Endometrial microvascular endothelial cells (primary cell): ENCODE data around the gene LSM8. TPM values are rescaled to one million over a fixed set of nuclear protein-coding genes. Genes with fewer than 3 reads are reported as not detected.
"Not testable (repeated sequence)": the region's sequence is repeated elsewhere in the genome, so short reads cannot be mapped to it uniquely, and the experiment has no call there.

Experiments
- in situ Hi-C: cut with HindIII; loops from 2 replicates; pipeline ENCODE4 v1.10.0; 2017; ENCODE audit warnings: low sequenced_read_pairs, low pct_unique_long_range_greater_than_20kb; ENCODE audit errors: inconsistent ontology term
- total RNA-seq: library from RNA; depleted of rRNA; stranded (reverse); fragments of >200 nt; gene quantifications from one replicate; pipeline ENCODE4 v1.2.3, GENCODE V29; 2015; ENCODE audit errors: inconsistent ontology term

Gene LSM8
- 230 TPM for total RNA-seq

DNA sequence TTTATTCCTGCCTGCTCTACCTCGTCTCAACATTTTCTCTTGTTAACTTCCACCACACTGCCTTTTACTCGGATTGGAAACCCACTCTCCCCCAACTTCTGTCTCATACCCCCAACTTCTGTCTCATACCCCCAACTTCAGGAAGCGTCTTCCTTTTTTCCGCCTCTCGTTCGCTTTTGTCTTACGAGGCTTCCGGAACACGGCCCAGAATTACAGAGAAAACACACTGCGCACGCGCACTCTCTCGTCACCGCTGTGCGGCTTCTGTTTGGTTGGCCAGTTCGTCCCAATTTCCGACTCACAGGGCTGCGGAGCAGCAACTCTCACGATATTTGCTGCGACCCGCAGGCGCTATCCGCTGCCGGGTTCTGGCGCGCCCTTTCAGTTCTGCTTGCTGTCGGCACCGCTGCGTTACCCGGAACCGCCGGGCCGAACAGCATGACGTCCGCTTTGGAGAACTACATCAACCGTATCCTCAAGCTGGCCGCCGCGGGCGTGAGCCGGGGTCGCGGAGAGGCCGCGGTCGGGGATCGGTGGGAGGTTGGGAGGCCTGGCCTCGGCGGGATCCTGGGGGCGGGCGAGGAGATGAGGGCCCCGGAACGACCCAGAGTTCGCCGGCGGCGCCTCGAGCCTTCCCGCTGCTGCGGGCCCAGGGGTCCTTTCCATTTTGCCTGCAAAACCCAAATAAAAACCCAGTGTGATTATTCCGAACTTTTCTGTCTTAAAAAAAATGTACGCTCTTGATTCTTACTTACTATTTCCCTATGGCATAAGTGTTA, at the start of gene LSM8:
LSM8 (plus strand) TSS at position 379 of the 779 bp plus-strand sequence; CDS start at position 439, 60 bp downstream.
- in situ Hi-C loops = no loop called here

DNA sequence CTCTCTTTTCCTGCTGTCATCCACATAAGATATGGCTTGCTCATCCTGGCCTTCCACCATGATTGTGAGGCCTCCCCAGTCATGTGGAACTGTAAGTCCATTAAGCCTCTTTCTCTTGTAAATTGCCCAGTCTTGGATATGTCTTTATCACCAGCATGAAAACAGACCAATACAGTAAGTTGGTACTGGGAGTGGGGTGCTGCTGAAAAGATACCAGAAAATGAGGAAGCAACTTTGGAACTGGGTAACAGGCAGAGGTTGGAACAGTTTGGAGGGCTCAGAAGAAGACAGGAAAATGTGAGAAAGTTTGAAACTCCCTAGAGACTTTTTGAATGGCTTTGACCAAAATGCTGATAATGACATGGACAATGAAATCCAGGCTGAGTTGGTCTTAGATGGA, 49.5 kb upstream of the LSM8 start:
- in situ Hi-C loops = not testable (repeated sequence)

DNA sequence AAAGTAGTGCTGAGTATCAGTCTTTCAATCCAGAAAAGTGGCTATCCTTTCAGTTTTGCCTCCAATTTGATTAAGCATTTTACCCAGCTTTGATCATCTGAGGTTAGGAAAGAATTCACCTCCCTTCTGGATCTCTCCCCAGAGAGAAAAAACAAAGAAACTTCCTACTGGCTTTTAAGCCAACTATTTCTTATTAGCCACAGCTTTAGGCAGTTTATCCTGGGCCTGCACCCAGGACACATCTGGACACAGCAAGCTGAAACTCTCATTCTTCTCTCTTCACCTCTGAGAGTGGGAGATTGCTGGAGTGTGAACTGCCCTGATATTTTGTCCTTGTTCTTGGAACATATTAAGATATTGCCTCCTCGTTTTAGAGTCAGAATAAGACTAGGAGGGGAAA, 43.5 kb upstream of the LSM8 start:
- in situ Hi-C loops = no loop called here

DNA sequence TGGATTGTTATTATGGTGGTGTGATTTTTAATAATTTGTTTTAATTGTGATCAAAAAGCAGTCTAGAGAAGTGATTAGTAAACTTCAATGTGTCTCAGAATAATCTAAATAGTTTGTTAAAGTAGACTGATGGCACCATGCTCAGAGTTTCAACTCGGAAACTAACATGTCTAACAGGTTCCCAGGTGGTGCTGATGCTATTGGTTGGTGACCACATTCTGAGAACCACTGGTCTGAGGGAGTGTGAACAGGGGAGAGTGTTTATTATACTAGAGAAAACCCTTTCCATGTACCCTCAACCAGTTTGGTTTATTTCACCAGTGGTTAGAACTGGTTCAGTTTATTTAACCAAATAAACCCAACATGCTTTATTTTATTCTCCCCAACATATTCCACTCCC, 42.0 kb upstream of the LSM8 start:
- in situ Hi-C loops = no loop called here

DNA sequence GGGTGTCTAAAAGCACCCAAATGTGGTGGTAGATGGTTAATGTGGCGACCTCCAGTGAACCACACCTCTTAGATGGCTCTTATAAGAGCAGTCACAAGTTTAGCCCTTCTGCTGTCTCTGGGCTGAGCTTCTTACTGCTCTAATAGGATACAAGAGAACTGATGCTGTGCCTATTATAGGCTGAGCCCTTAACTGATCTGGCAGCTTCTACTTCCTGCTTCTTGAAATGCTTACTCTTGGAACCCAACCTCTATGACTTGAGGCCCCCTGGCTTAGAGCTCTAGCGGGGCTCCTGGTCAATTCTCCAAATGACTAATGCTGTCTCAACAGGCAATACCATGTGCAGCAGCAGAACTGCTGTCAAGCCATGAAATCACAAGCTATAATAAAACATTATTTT, 35.0 kb upstream of the LSM8 start:
- in situ Hi-C loops = no loop called here

DNA sequence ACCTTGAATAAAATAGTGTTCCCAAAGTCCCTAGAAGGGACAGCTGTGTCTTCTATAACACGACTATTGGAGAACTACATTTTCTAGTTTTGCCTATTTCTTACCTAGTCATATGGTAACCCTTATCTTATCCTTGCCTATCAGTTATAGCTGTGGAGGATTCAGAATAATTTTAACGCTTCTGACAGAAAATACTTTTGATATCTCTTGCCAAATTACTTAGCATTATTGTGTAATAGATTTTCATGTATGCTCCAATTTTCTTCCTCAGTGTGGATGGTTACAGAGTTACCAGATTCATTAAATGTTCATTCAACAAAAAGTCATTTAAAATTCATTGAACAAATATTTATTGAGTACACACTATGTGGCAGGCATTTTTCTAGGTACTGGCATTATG, 34.6 kb upstream of the LSM8 start:
- in situ Hi-C loops = no loop called here

DNA sequence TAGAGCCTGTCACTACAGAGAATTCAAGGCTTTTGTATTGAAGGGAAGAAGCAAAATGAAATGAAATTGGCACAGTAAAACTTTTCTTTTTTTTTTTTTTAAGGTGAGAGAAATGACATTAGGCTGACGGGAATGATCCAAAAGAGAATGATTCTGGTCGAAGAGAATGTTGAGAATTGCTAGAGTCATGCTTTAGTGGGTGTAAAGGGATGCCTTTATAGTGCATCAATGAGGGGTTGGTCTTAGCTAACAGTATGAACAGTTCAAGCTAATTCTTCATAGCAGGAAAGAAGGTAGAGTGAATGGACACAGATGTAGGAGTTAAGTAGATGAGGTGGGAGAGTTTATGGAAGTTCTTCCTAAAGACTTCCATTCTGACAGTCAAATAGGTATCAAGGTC, 32.3 kb upstream of the LSM8 start:
- in situ Hi-C loops = no loop called here

DNA sequence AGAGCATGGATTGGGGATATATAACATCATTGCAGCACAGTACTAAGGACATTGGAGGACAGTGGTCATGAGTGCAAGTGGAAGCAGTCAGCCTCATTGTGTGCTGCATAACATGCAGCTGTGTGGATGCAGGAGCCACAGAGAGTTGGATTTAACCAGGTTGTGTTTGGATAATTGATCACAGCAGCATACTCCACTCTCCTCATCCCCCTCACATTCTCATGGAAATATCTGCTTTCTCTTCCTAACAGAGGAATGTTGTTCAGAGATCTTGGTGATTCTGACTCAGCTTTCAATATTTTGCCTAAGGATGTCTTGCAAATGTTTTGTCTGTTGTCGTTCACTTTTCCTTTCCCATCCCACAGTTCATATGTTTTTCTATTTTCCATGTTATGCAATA, 31.8 kb upstream of the LSM8 start:
- in situ Hi-C loops = no loop called here

DNA sequence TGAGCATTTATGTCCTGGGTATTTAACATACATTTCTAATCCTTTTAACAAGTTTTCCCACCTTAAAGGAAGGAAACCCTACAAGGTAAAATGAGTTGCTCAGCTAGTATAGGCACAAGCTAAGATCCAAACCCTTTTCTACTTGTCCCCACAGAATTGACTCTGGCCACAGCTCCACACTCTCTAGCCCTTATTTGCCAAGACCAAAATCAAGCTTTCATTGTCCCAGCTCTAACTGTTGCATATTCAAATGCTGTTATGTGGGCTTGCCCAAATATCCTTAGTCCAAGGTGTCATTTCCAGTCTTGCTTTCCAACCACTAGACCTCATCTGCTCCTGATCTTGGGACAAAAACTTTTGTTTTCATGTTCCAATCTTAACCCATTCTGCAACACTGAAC, 31.3 kb upstream of the LSM8 start:
- in situ Hi-C loops = no loop called here

DNA sequence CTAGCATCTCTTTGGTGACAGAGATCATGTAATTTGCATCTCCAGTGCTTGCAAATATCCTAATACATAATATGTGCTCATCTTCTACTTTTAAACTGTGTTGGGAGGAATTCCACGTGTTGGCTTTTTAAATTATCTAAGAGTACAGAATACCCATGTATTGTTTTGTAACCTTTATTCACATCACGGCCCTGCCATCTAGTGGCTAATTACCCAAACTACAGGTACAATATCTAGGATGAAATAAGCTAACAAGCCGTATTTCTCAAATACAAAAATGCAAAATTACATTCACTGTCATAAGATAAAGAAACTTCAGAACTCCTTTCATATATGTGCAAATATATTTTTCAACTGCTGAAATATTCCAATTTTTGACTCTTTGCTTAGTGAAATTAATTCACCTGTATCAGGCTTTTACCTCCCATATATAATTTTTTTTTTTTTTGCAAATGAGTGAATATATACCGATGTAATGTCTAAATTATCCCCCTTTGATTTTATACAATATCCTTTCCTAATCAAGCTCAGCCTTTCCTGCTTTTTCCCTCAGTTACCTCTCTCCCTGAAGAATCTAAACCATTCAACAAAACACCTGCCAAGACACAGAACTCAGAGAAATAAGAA, 30.3 kb upstream of the LSM8 start:
- in situ Hi-C loops = no loop called here

DNA sequence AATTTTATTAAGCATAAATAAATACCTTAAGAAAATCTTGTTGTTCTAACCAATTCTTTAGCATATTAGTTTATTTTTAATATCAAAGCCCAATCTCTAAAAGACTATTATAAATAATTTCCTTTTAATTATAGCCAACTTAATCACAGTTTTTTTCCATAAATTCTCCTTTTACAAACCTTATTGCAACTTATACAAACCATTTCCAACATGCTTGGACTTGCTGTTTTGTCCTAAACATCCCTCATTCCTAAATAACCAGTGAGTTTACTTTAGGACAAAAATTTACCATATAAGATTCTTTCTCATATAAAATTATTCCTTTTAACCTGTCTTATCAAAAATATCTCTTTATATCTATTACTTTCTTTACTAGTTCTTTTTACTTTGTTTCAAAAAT, 25.2 kb upstream of the LSM8 start:
- in situ Hi-C loops = no loop called here

DNA sequence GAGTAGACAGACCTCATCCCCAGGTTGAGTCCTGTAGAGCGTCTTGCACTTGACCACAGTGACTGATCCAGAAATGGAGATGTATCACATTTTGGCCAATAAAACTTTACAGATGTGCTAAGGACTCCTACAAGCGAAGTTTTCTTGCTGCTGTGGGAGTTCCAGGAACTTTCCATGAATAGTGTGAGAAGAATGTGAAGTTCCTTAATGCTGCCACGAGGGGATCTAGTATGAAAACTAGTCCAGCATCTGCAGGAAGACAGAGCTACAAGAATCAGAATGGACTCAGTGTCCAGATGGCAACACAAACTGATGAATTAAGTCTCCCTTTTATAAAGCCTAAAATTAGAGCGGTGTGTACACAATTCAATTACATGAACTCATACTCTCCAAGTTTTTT, 14.8 kb upstream of the LSM8 start:
- in situ Hi-C loops = no loop called here

DNA sequence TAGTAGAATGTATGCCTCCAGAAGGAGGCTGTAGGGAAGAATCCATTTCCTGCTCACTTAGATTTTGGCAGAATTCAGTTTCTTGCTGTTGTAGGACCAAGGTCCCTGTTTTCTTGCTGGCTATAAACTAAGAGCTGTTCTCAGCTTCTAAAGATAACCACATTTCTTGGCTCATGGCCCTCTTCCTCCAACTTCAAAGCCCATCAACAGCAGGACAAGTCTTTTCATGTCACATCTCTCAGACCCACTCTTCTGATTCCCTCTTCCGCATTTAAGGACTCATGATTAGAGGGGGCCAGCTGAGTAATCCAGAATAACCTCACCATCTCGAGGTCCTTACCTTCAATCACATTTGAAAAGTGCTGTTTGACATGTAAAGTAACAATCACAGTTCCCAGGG, 8.2 kb upstream of the LSM8 start:
- in situ Hi-C loops = no loop called here

DNA sequence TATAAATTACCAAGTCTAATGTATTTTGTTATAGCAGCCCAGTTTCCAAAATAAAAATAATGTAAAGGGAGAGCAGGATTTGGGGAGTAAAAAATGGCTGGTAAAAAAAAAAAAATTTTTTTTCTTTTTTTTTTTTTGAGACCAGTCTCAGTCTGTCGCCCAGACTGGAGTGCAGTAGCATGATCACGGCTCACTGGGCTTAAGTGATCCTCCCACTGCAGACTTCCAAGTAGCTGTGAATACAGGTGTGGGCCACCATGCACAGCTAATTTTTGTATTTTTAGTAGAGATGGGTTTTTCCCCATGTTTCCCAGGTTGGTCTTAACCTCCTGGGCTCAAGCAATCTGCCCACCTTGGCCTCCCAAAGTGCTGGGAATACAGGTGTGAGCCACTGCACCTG, 4.8 kb upstream of the LSM8 start:
- in situ Hi-C loops = no loop called here

DNA sequence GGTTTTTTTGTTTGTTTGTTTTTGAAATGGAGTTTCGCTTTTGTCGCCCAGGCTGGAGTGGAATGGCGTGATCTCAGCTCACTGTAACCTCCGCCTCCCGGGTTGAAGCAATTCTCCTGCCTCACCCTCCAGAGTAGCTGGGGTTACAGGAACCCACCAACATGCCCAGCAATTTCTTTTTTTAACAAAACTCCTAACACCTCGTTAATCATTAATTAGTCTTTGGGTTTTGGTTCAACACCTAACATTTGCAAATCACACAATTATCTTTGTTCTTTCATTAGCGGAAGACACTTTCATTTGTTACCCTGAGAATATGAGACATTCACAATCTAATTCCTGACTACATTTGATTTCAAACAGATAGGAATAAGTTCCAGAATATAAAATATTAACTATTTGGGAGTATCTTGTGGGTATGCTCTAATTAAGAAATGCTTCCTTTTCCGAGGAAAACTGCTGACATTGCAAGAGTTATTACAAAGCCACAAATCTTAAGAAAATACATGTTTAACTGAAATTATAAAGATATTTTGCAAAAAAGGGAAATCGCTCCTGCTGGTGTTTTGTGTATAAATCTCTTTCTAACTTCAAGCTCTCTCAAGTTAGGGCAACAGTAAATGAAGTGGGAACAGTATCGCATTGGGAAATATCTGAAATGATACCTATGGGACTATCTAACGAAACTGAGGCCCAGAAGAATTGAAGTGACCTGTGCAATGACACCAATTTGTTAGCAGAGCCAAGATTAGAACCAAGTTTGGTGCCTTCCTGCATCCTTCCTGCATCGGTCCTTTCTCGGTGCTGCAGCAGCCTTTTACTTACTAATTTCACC, 1.2 kb upstream of the LSM8 start:
- in situ Hi-C loops = no loop called here

DNA sequence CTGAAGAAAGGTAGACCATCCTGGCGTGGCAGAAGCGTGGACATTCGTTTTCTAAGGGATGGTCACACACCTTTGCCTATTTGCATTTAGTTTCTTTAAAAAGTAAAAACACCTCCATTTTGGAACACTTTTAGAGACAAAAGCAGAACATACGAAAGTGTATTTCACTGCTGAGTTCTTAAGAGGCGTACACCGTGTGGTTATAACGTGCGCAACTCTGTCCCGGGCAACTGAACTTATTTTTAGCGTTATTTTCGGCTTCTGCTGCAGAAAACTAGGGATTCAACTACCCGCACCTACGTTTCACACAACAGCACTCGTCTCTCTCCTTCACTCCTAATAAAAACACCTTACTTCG, 557 bp upstream of the LSM8 start:
- in situ Hi-C loops = no loop called here

DNA sequence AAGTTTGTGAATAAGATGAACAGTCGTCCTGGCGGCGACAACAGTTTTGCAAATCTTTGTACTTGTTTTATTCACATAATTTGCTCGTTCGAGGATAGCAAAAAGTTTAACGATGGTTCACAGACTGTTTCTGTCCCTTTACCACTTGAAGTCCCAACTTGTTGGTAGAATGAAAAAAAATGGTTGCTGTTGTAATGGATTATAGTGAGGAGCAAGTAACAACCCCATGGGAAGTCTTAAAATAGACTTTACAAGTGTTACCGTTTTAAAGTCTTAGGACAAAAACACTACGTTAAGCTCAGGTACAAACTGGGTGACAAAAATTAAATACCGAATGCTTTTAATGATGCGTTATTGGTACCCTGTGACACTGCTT, 589 bp downstream of the LSM8 start:
- in situ Hi-C loops = no loop called here

DNA sequence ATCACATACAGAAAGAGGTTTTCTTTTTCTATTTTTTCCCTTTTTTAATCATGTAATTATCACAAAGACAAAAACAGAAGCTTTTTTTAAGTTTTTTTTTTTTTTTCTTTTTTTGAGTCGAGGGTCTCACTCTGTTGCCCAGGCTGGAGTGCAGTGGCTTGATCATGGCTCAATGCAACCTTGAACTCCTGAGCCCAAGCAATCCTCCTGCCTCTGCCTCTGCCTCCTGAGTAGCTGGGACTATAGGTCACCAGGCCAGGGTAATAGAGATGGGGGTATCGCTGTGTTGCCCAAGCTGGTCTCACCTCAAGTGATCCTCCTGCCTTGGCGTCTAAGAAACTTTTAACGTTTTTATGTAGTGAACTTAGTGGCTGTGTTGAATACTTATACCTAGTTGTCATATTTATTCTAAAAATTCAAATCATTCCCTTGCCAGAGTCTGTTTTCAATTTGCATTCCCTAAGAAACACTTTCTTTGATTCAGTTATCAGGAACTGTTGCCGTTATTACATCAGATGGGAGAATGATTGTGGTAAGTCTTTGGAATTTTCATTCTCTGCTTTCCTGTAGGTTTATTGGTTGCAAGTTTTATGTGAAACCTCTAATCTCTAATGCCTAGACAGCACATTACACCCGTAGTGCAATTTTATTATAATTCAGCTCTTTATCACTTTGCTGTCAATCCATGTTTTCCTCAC, 1.3 kb downstream of the LSM8 start:
- in situ Hi-C loops = no loop called here

DNA sequence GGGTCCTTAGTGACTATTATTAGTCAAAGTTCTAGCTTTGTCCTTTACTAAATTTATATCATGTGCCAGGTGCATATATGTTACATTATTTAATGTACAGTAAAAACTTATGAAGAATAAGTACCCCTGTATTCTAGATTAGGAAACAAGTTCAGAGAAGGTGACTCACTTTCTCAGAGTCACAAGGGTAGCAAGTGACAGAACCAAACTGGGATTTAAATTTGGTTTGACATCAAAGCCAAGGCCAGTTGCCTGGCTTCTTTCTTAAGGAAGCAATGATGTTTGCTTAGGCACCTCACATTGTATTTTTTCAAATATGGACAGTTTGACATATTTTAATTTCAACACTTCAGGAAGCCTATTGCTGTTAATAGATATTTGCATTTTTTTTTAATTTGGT, 2.5 kb downstream of the LSM8 start:
- in situ Hi-C loops = no loop called here
